Measurements from ENCODE around the gene ERFE.

The ERFE gene

DNA sequence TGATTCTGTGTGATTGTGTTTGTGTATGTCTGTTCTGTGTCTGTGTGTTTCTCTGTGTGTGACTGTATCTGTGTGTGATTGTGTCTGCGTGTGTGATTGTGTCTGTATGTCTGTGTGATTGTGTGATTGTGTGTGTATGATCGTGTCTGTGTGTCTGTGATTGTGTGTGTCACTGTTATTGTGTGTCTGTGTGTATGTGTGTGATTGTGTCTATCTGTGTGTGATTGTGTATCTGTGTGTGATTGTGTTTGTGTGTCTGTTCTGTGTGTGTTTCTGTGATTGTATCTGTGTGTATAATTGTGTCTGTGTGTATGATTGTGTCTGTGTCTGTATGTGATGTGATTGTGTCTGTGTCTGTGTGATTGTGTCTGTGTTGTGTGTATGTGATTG lies 32.0 kb upstream of the ERFE start:
- no peak for DNase-seq

DNA sequence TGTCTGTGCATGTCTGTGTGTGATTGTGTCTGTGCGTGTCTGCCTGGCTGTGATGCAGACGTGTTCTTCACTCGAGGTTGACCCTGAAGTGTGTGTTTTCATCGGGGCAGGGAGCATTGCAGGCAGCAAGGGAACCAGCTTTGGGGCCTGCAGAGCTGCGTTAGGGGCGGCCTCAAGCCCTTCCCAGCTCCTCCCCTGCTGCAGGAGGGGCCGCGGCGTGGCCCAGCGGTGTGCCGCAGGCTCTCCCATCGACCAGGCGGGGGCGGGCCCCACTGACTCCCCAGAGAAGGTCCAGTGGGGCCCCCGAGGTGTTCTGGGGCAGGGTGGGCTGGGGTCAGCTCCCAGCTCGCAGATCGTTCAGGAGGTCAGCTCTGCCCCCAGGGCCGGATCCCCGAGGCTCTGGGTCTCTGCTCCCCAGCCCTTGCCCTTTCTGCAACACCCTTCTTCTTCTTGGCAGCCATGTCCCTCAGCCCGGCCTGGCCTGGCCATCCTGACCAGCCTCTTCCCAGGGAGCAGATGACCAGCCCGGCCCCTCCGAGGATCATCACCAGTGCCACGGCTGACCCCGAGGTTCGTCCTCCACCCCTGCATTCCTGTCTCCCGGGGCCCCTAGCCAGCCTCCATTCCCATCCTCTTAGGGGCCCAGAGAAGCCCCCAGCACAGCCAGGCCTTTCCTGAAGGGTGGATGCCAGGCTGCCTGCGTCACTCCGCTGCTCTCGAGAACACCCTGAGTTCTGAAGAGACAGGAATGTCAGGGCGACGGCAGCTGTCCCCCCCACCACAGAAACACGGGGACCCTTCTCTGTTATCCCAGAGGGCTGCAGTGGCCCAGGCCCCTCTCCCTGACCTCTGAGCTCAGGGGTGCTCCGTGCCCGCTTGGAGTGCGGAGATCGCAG lies 31.4 kb upstream of the ERFE start:
- DNase-seq, result no peak

DNA sequence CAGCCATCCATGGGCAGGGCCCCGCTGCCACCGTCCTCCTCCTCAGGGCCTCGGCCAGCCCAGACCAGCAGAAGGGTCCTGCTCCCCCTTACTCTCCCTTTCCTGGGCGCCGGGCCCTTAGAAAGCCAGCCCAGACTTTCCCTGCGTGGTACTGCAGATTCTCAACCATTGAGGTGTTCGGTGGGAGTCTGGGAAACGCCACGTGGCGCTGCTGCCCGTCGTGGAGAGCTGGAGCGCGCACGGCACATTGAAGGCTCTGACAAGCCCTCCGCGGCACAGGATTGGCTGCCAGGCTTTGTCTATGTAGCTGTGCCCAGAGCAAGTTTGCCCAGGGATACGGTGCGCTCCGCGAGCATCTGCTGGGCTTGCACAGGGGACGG lies 30.7 kb upstream of the ERFE start:
- no peak for DNase-seq

DNA sequence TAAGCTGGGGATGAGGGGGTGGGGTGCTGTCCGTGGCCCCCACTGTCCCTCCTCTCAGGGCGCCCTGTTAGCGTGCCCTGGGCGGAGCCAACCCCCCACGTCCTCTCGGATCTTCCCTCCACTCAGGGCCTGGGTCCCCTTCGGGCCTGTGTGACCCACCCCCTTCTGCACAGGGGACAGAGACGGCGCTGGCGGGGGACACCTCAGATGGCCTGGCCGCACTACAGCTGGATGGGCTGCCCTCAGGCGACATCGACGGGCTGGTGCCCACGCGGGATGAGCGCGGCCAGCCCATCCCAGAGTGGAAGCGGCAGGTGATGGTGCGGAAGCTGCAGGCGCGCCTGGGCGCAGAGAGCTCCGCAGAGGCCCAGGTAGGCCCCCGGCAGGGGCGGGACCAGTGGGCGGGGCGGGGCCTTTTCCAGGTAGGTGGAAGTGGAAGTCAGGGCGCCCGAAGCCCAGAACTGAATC lies 30.2 kb upstream of the ERFE start:
- DNase-seq, result no peak

DNA sequence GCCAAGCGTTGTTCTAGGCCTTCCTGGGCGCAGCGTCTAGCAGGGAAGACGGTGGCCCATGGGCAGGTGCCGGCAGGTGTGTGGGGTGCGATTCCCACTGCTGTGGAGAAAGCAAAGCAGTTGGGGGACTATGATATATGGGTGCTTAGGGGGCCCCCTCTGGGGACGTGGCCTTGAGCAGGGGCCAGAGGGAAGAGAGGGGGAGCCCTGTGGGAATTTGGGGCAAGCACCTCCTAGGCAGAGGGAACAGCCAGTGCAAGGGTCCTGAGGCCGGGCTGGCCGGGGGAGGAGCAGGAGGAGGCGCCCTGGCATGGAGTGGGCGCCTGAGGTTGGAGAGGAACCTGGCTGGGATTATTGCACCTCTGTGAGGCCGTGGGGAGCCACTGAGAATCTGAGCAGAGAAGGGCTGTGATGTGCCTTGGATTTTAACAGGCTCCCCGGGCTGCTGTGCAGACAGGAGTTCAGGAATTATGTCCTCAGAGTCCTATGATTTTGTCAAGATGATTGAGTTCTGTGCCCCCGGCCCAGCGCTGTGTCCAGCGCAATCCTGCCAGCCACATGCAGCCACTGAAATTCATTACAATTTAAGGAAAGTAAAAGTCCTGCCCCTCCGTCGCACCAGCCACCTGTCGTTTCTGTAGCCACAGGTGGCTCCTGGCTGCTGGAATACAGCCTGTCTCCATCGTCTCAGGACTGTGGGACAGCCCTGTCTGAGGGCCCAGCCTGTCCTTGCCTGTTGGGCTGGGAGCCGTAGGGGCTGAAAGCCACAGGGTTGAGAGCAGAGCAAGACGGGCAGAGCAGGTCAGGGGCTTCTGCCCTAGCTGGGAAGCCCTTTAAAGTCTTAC lies 29.4 kb upstream of the ERFE start:
- no peak for DNase-seq

DNA sequence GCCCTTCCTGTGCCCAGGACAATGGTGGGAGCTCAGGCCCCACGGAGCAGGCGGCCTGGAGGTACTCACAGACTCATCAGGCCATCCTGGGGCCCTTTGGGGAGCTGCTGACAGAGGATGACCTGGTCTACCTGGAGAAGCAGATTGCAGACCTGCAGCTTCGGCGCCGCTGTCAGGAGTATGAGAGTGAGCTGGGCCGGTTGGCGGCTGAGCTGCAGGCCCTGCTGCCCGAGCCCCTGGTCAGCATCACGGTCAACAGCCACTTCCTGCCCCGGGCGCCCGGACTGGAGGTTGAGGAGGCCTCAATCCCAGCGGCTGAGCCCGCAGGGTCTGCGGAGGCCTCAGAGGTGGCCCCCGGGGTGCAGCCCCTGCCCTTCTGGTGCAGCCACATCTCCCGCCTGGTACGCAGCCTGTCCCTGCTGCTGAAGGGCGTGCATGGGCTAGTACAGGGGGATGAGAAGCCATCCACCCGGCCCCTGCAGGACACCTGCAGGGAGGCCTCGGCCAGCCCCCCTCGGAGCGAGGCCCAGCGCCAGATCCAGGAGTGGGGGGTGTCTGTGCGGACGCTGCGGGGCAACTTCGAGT lies 28.6 kb upstream of the ERFE start:
- DNase-seq, result no peak

DNA sequence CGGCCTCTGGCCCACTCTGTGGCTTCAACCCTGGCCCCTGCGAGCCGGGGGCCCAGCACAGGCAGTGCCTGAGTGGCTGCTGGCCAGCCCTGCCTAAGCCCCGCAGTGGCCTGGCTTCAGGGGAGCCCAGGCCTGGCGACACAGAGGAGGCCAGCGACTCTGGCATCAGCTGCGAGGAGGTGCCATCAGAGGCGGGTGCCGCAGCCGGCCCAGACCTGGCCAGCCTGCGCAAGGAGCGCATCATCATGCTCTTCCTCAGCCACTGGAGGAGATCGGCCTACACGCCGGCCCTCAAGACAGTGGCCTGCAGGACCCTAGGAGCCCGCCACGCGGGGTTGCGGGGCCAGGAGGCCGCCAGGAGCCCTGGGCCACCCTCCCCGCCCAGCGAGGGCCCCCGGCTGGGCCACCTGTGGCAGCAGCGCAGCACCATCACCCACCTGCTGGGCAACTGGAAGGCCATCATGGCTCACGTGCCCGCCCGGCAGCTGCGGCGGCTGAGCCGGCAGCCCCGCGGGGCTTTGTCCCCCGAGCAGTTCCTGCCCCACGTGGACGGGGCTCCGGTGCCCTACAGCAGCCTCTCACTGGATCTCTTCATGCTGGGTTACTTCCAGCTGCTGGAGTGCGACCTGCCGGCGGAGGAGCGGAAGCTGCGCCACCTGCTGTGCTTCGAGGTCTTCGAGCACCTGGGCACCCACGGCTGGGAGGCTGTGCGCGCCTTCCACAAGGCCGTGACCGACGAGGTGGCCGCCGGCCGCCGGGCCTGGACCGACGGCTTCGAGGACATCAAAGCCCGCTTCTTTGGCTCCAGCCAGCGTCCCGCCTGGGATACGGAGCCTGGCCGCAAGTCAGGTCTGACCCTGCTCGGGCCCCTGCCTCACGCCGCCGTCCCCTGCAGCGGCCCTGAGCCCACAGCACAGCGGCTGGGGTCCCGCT lies 27.8 kb upstream of the ERFE start:
- no peak for DNase-seq

DNA sequence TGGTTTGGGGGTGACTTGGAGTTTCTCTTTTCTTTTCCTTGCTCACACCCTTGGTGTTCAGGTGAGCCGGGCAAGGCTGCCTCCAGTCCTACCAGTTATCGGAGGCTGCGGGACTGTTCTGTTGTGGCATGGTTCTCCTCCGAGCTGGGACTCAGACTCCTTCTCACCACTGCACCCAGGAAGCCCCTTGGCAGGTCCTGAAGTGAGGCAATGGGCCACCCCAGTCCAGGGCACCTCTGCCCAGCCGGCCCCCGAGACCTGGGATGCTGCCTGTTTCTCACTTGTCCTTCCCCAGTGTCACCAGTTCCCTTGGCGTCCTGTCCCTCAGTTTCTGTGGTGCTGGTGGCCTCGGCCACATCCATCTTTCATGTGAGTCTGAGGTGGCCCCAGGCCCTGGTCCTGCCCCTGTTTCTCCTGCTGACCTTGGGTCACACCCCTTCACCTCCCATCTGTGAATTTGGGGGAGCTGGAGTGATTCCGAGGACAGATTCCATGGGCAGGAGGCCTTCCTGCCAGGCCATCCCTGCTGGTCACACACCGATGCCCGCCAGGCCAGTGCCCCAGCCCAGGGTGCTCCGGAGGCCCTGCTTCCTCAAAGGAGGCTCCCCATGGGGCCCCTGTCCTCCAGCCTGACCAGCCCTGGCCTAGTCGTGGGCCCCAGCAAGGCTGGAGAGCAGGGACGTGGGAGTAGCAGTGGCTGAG lies 26.9 kb upstream of the ERFE start:
- DNase-seq, result no peak

DNA sequence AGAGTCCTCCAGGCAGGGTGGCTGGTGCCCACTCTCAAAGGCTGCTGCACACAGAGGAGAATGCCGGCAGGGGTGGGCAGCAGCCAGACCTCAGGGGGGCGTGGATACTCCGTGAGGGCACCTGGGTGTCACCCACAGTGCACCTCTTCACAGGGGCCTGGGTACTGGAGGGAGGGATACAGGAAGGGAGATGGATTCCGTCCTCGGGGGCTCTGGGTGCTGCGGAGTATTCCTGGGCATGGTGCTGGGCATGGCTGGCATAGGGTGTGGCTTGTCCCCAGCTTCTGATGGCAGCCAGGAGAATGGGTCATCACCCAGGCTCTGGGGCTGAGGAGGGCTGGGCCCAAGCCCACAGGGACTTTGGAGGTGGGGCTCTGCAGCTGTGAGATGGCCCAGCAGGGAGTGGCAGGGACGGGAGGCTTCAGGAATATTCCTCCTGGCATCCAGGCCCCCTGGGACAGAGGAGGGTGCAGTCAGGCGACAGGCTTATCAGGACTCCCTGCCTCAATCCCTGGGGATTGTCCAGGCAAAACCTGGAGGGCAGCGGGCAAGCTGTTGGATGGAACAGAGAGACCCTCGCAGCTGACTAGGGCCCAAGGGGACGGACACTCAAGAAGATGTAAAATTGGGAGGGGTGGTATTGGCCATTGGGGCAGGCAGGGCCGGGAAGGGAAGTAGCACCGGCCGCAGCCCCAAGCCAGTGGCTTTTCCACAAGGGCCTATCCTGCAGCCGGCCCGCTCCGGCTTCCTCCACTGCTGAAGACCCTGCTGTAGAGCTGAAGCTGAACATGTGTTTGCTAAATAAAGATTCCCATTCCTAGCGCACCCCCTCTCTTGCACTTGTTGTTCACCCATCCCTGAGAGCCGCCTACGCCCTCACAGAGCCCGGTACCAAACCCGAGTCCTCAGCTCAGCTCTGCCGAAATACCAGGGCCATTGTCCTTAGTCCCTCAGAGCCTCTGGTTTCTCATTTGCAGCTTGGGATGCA lies 26.0 kb upstream of the ERFE start:
- DNase-seq, result no peak

DNA sequence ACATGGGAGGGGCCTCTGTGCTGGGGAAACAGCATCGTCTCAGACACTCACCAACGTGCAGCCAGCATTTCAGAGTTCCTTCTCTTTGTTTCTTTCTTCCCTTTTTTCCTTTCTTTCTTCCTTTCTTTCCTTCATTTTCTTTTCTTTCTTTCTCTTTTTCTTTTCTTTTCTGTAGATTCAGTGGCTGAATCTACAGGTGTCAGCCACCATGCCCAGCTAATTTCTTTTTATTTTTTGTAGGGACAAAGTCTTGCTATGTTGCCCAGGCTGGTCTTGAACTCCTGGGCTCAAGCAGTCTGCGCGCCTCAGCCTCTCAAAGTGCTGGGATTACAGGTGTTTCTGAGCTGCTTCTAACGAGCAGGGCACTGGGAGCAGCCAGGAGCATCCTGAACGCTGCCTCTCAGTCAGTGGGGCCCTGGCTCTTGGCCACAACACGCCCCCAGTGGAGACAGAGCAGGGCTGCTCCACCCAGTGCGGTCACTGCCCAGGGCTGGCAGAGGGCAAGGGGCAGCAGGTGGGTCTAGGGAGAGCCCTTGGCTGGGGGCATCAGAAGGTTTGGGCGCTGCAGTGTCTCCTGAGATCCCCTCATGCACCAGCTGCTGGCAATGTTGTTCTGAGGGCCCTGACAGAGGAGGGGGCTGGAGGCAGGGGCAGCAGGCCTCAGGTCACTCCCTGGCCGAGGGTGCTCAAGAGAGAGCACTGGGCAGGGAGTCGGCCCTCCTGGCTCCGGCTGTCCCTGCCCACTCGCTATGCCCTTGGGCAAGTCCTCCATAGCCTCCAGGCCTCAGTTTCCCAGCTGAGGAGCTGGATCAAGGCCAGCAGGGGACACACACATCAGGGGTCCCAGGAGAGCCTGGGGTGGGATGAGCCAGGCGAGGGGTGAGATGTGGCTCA lies 25.0 kb upstream of the ERFE start:
- no peak for DNase-seq

DNA sequence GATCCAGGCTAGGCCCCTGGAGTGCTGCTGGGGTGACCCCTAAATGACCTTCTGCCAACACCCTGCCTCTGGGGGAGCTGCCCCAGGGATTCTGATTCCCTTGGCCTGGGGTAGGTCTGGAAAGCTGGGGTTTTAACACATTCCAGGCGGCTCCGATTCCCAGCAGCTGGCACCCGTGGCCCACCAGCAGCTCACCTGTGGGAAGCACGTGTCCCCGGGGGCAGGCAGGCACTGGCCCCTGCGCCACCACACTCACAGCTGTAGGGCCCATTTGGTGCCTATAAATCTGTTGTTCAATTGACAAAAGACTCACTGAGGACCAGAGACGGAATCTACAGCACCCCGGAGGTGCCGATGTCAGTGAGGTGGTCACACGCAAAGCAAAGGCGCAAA lies 24.4 kb upstream of the ERFE start:
- DNase-seq, result no peak

DNA sequence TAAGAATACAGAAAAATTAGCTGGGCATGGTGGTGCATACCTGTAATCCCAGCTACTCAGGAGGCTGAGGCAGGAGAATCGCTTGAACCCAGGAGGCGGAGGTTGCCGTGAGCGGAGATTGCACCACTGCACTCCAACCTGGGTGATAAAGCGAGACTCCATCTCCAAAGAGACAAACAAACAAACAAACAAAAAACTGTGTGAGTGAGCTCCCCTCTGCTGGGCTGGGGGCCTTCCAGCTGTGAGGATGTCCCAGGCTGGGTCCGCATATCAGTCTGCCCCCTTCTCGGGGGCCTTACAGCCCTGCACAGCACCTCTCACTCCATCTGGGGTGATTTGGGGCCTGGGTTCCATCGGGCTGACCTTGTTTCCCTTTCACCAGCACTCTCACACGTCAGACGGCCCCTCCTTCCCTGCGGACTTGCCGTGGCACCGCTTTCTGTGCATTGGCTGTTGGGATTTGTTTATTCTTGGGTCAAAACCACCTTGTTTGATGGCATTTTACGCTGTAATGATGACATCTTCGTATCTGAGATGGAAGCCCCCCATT lies 23.1 kb upstream of the ERFE start:
- DNase-seq, result no peak

DNA sequence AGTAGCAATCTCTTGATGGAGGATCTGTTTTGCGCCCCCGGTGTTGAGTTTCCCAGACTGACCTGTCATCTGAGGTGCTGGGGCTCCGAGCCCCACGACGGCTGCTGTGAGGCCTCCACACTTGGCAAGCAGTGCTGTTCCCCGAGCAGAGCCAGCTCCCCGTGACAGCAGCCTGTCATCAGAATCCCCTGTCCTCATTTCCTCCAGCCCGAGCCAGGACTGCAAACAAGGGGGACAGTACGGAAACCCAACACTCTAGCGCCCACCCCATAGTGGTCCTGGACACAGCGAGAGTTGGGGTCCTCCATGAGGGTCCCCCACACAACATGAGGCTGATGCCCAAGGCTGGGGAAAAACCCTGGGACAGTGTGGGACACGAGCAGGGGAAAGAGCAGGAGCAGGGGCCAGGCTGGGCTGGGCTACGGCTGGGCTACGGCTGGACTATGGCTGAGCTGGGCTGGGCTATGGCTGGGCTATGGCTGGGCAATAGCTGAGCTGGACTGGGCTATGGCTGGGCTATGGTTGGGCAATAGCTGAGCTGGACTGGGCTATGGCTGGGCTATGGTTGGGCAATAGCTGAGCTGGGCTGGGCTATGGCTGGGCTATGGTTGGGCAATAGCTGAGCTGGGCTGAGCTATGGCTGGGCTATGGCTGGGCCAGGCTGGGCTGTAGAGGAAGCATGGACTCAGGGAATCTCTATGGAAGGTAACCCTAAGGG lies 21.8 kb upstream of the ERFE start:
- DNase-seq, result no peak

DNA sequence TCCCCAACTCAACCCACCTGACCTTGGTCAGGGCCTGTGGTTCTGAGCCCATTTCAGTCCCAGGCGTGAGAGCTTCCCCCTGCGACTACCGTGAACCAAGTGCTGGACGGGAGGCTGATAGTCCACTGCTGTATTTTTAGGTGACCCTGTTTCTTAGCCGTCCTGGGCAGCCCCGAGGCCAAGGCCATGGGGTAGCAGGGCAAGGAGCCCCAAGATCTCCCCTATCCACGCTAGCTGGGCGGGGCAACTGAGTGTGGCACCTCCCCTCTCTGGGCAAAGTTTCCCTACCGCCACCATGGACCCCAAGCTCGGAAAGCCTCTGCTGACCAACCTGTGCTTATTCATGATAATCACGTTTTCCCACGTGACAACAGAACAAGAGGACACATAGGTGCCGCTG lies 20.9 kb upstream of the ERFE start:
- no peak for DNase-seq

DNA sequence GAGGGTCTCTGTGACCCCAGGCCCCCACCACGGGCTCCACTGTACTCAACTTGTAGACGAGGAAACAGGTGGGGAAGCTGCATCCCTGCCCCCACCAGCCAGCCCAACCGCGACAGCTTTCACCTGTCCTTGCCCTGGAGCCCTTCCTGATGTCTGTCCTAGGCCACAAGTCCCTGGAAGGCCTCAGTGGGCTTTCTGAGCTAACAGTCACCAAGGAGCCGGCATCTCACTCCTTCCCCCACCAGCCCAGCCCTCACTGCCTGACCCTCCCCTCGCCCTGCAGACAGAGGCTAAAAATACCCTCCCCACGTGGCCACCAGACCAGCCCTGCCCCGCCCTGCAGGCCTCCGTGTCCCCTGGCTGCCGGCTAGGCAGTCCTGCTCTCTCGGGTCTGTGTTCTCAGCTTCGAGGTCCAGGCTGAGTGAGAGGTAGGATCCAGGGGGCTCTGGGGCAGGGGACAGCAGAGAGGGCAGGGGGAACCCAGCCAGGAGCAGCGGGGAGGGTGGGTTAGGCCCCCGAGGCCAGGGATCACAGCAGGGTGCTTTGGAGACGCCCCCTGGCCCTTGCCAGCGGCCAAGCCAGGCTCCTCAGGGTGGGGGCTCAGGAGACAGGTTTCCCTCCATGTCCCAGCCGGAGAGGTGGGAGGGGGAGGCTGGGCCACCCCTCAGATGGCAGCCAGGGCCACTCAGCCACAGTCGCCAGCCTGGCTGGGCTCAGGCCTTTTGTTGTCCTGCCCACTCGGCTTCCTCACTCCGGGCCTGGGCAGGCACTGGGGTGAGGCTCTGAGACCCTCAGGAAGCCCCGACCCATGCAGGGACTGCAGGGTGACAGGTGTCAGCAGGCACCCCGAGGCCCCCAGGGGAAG lies 20.2 kb upstream of the ERFE start, which contains the start of gene KLHL30:
Gene KLHL30 (plus strand): TSS at position 338 of the 865 bp plus-strand sequence. CDS start 2,087 bp downstream, outside the sequence.
- no peak for DNase-seq

DNA sequence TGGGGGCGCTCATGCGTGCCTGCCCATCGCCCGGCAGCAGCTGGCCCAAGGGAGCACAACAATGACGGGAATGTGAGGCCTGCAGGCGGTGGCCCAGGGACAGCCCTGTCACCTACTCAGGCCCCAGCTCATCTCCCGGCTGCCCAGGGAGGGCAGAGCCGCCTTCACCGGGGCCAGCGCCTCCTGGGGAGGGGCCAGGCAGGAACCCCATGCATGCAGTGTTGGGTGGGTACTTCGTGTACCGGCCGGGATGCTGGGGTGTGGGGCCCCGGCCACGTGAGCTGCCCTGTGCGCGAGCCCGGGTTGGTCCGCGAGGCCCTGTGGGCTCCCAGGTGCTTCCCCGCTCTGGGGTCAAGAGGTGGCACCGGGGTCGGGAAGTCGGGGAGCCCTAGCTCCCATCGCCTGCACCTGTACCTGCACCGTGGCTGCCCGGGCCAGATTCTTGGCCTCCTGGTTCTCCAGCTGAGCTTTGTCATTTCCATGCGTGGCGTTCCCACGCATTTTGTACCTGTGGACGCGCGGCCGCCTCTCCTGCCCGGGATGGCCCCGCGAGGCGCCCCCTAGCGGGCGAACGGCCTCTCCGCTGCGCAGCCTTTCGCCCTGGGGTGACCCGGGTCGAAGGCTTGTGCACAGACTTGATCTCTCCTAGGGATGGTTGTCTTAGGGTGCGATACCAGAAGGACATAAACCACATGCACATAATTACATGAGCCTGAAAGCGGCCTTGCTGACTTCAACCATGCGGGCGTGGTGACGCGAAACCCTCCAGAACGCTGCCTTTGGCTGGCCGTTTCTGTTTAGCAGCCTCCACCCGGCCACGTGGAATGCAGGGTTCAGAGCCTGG lies 19.4 kb upstream of the ERFE start:
- no peak for DNase-seq

All from activated gamma-delta T cell treated with Interleukin-2 at 50 U/mL for 16 hours (primary cell).